ENCODE measurements around the gene SKAP2.

DNA sequence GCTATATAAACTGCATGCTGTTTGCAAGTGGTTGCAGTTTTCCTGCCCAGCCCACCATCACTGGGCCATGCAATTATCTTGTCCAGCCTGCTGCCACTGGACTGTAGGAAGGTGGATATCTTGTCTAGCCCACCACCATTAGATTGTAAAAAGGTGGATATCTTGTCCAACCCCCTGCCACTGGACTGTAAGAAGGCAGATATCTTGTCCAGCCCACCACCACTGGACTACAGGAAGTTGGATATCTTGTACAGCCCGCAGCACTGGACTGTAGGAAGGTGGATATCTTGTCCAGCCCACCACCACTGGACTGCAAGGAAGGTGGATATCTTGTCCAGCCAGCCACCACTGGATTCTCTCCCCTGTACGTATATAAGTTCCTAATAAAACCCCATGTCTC is 69.8 kb downstream of the SKAP2 start:
- TF ChIP-seq TEAD4 (IDR thresholded peaks at IDR 0.05) (no peak), RAD21 (IDR thresholded peaks at IDR 0.05; ENCODE audit: low read depth) (no peak), EP300 (IDR thresholded peaks at IDR 0.05; ENCODE audit: borderline replicate concordance) (no peak)
